ENCODE measurements around the gene SH3PXD2B. TPM values are rescaled to one million over a fixed set of nuclear protein-coding genes. Genes with fewer than 3 reads are reported as not detected.

Gene SH3PXD2B
- total RNA-seq, 1 experiment from 2014 or later: 64.1 TPM

- Mint-ChIP-seq H3K9me3 (no peaks in the 10 kb centered on the region), H3K4me1 (peaks cover 4% of the 10 kb centered on the region; the same call in 1 of the 2 replicates), H3K27me3 (ENCODE audit: low read depth) (no peaks in the 10 kb centered on the region), H3K36me3 (peaks cover 21% of the 10 kb centered on the region), H3K27ac (no peak overlapping the region), H3K4me3 (no peak overlapping the region)
- CTCF ChIA-PET: interaction anchor here (0.9 to 1.9 kb wide), 4 partner anchors 24 to 346 kb away, joined by 3 to 9 read pairs (median 4); no protein-coding TSS in a partner anchor
- ATAC-seq (no peak), DNase-seq (ENCODE audit: low spot score) (no peak)
- no peak for TF ChIP-seq CTCF (IDR thresholded peaks at IDR 0.05)
- POLR2A ChIA-PET: no interaction called here
These were observed 28.2 kb downstream of the SH3PXD2B start for GRCh38 chr5:172426086-172426485.

DNA sequence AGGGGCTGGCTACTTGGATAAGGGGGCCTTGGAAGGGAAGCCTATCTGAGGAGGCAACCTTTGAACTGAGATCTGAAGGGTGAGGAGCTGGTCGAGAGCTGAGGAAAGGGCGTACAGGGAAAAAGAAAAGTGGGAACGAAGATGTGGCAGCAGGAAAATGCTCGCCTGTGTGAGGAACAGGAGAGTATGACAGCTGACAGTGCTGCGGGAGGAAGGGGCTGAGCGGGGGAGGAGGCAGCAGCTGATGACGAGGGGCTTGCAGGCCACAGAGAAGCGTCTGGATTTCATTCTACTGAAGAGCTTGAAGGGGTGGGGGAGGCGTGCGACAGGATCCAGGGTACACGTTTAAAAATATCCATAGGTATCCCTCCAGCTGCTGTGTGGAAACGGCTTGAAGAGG is 28.9 kb downstream of the SH3PXD2B start:
- Mint-ChIP-seq H3K27ac (no peak overlapping the region), H3K27me3 (ENCODE audit: low read depth) (no peaks in the 10 kb centered on the region), H3K4me1 (peaks cover 4% of the 10 kb centered on the region), H3K4me3 (no peak overlapping the region), H3K36me3 (peaks cover 28% of the 10 kb centered on the region), H3K9me3 (no peaks in the 10 kb centered on the region)
- TF ChIP-seq RORB (CRISPR knock-in tag; IDR thresholded peaks at IDR 0.05): no peak
- TF ChIP-seq PREB (CRISPR knock-in tag; IDR thresholded peaks at IDR 0.05; ENCODE audit: borderline replicate concordance): no peak
- TF ChIP-seq FOXK1 (CRISPR knock-in tag; IDR thresholded peaks at IDR 0.05): no peak
- TF ChIP-seq, protein P1, sequence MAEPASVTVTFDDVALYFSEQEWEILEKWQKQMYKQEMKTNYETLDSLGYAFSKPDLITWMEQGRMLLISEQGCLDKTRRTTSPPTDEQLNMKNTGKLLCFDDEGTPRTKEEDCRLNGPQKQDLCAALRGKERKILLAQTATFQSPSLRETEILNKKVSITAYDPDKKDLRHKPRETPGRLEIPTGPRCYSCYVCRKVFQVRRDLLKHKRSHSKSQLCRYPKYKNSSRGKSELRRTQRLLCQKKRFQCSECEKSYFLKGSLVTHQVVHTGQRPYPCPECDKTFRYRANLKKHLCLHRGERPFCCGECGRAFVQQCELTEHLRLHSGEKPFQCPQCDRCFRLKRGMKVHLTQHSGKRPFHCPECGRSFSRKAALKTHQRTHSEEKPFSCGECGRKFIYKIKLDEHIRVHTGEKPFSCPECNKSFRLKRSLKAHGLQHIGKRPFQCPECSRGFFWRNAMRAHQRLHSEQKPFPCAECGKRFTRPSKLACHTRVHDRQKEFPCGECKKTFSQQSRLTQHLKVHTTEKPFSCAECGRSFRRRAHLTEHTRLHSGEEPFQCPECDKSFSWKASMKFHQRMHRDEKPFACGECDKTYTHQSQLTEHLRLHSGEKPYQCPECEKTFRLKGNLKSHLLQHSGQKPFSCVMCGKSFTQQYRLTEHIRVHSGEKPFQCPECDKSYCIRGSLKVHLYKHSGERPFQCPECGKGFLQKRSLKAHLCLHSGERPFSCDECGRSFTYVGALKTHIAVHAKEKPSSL (CRISPR knock-in tag; conservative IDR thresholded peaks at IDR 0.05): no peak
- TF ChIP-seq, protein P2, sequence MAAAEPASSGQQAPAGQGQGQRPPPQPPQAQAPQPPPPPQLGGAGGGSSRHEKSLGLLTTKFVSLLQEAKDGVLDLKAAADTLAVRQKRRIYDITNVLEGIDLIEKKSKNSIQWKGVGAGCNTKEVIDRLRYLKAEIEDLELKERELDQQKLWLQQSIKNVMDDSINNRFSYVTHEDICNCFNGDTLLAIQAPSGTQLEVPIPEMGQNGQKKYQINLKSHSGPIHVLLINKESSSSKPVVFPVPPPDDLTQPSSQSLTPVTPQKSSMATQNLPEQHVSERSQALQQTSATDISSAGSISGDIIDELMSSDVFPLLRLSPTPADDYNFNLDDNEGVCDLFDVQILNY (CRISPR knock-in tag; IDR thresholded peaks at IDR 0.05): no peak
- TF ChIP-seq ZNF263 (CRISPR knock-in tag; IDR thresholded peaks at IDR 0.05; ENCODE audit: low read depth): no peak
- TF ChIP-seq ZNF317 (CRISPR knock-in tag; IDR thresholded peaks at IDR 0.05; ENCODE audit: borderline replicate concordance, low read depth): no peak
- ATAC-seq (no peak), DNase-seq (ENCODE audit: low spot score) (no peak)
- ChIA-PET CTCF (interaction anchor here (0.9 to 1.9 kb wide), 4 partner anchors 25 to 347 kb away, joined by 3 to 9 read pairs (median 4); no protein-coding TSS in a partner anchor), POLR2A (interaction anchor here (0.7 kb wide), 1 partner anchor 95 kb away, joined by 3 read pairs; no protein-coding TSS in a partner anchor)

GRCh38 chr5:172424808-172425207 is 29.5 kb downstream of the SH3PXD2B start:
- TF ChIP-seq CREM (CRISPR knock-in tag; IDR thresholded peaks at IDR 0.05) (no peak), ZBTB43 (CRISPR knock-in tag; IDR thresholded peaks at IDR 0.05) (no peak), JAZF1 (CRISPR knock-in tag; IDR thresholded peaks at IDR 0.05) (no peak), ZNF138 (CRISPR knock-in tag; conservative IDR thresholded peaks at IDR 0.05) (no peak), FOXK1 (CRISPR knock-in tag; IDR thresholded peaks at IDR 0.05) (no peak), NR3C1 (CRISPR knock-in tag; conservative IDR thresholded peaks at IDR 0.05; ENCODE audit: low read depth) (no peak)
- TF ChIP-seq, protein P3, sequence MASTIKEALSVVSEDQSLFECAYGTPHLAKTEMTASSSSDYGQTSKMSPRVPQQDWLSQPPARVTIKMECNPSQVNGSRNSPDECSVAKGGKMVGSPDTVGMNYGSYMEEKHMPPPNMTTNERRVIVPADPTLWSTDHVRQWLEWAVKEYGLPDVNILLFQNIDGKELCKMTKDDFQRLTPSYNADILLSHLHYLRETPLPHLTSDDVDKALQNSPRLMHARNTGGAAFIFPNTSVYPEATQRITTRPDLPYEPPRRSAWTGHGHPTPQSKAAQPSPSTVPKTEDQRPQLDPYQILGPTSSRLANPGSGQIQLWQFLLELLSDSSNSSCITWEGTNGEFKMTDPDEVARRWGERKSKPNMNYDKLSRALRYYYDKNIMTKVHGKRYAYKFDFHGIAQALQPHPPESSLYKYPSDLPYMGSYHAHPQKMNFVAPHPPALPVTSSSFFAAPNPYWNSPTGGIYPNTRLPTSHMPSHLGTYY (CRISPR knock-in tag; IDR thresholded peaks at IDR 0.05): no peak

More at GRCh38 chr5:172424808-172425207, 29.5 kb downstream of the SH3PXD2B start:
- POLR2A ChIA-PET: interaction anchor here (0.7 kb wide), 1 partner anchor 95 kb away, joined by 3 read pairs; no protein-coding TSS in a partner anchor
- Mint-ChIP-seq H3K4me1 (peaks cover 9% of the 10 kb centered on the region), H3K36me3 (peaks cover 33% of the 10 kb centered on the region), H3K9me3 (no peaks in the 10 kb centered on the region), H3K27ac (no peak overlapping the region), H3K27me3 (ENCODE audit: low read depth) (no peaks in the 10 kb centered on the region), H3K4me3 (no peak overlapping the region)
- DNase-seq (ENCODE audit: low spot score) (no peak), ATAC-seq (no peak)
- CTCF ChIA-PET: interaction anchor here (1.2 to 1.9 kb wide), 3 partner anchors 26 to 347 kb away, joined by 3 to 9 read pairs (median 6); no protein-coding TSS in a partner anchor
